WTC11 (cell line): ENCODE data around the gene PCNX3. TPM values are rescaled to one million over a fixed set of nuclear protein-coding genes. Genes with fewer than 3 reads are reported as not detected.

Experiments
- ATAC-seq: fragments of 200-7000 bp; cut with Tn5 transposase; 2 replicates; pipeline ENCODE4 v1.10.0; 2021; ENCODE audit warnings: mild to moderate bottlenecking, moderate library complexity
- CTCF ChIA-PET: fragments of 300-600 bp; sonication (Branson Sonifier 250); formaldehyde crosslinking; loops from one replicate; lab custom pipeline; 2021; ENCODE audit warnings: antibody characterized with exemption; lab: Charles Lee
- POLR2A ChIA-PET: fragments of 350-600 bp; sonication (Branson Sonifier 250); formaldehyde crosslinking; loops from one replicate; lab custom pipeline; 2021; ENCODE audit warnings: antibody characterized with exemption; lab: Charles Lee
- DNase-seq: peaks from one replicate; pipeline ENCODE4 v3.0.0; 2021; ENCODE audit warnings: low spot score
- H3K27ac Mint-ChIP-seq: 2 replicates; pipeline ENCODE4 v1.8.0; 2021; ENCODE audit warnings: mixed read lengths
- H3K27me3 Mint-ChIP-seq: 2 replicates; pipeline ENCODE4 v1.8.0; 2021; ENCODE audit warnings: low read depth, mild to moderate bottlenecking, moderate library complexity, mixed read lengths
- H3K36me3 Mint-ChIP-seq: 2 replicates; pipeline ENCODE4 v1.8.0; 2021; ENCODE audit warnings: mixed read lengths
- H3K4me1 Mint-ChIP-seq: 2 replicates; pipeline ENCODE4 v1.8.0; 2022; ENCODE audit warnings: mixed read lengths
- H3K4me3 Mint-ChIP-seq: 2 replicates; pipeline ENCODE4 v1.8.0; 2021; ENCODE audit warnings: mild to moderate bottlenecking, moderate library complexity, mixed read lengths
- H3K9me3 Mint-ChIP-seq: 2 replicates; pipeline ENCODE4 v1.8.0; 2021; ENCODE audit warnings: mixed read lengths
- ATF1 ChIP-seq: sonication (generic); formaldehyde crosslinking; IDR thresholded peaks from 2 replicates; pipeline ENCODE4 v1.8.1; 2023; ENCODE audit warnings: mild to moderate bottlenecking, moderate library complexity, missing genetic modification reagents
- ATF6 ChIP-seq: sonication (generic); formaldehyde crosslinking; IDR thresholded peaks from 2 replicates; pipeline ENCODE4 v1.8.1; 2023; ENCODE audit warnings: mild to moderate bottlenecking, missing genetic modification reagents
- CDX4 ChIP-seq: fragments of 250-450 bp; sonication (Bioruptor Pico); IDR thresholded peaks from 2 replicates; pipeline ENCODE4 v1.9.0; 2021; ENCODE audit warnings: moderate library complexity, mild to moderate bottlenecking, inconsistent platforms, borderline replicate concordance
- E2F4 ChIP-seq: sonication (generic); formaldehyde crosslinking; IDR thresholded peaks from 2 replicates; pipeline ENCODE4 v1.8.1; 2022; ENCODE audit warnings: low read depth, mild to moderate bottlenecking, moderate library complexity, missing genetic modification reagents, borderline replicate concordance
- EMX1 ChIP-seq: fragments of 250-450 bp; sonication (Bioruptor Pico); IDR thresholded peaks from 2 replicates; pipeline ENCODE4 v1.8.0; 2021; ENCODE audit warnings: mild to moderate bottlenecking
- ETV6 ChIP-seq: sonication (generic); formaldehyde crosslinking; IDR thresholded peaks from 2 replicates; pipeline ENCODE4 v1.8.1; 2022; ENCODE audit warnings: mild to moderate bottlenecking, missing genetic modification reagents
- FOXK1 ChIP-seq: sonication (generic); formaldehyde crosslinking; IDR thresholded peaks from 2 replicates; pipeline ENCODE4 v1.8.0; 2022; ENCODE audit warnings: mild to moderate bottlenecking, moderate library complexity, missing genetic modification reagents
- GRHL2 ChIP-seq: fragments of 250-450 bp; sonication (Bioruptor Pico); IDR thresholded peaks from 2 replicates; pipeline ENCODE4 v1.8.0; 2022; ENCODE audit warnings: mild to moderate bottlenecking, moderate library complexity; ENCODE audit not compliant: insufficient replicate concordance, severe bottlenecking
- IRF1 ChIP-seq: sonication (generic); formaldehyde crosslinking; IDR thresholded peaks from 2 replicates; pipeline ENCODE4 v1.8.0; 2023; ENCODE audit warnings: missing genetic modification reagents
- IRF2 ChIP-seq: sonication (generic); formaldehyde crosslinking; IDR thresholded peaks from 2 replicates; pipeline ENCODE4 v1.8.0; 2022; ENCODE audit warnings: low read depth, missing genetic modification reagents, borderline replicate concordance
- MAX ChIP-seq: sonication (generic); formaldehyde crosslinking; IDR thresholded peaks from 2 replicates; pipeline ENCODE4 v1.8.0; 2022; ENCODE audit warnings: mild to moderate bottlenecking, missing genetic modification reagents
- NFYB ChIP-seq: sonication (generic); formaldehyde crosslinking; conservative IDR thresholded peaks from 2 replicates; pipeline ENCODE4 v1.8.0; 2022; ENCODE audit warnings: low read depth, missing genetic modification reagents
- NR3C1 ChIP-seq: sonication (generic); formaldehyde crosslinking; conservative IDR thresholded peaks from 2 replicates; pipeline ENCODE4 v1.8.1; 2023; ENCODE audit warnings: low read depth, mild to moderate bottlenecking, missing genetic modification reagents
- PRRX2 ChIP-seq: fragments of 250-450 bp; sonication (Bioruptor Pico); IDR thresholded peaks from 2 replicates; pipeline ENCODE4 v1.8.0; 2021; ENCODE audit warnings: mild to moderate bottlenecking
- SOX15 ChIP-seq: fragments of 250-450 bp; sonication (Bioruptor Pico); IDR thresholded peaks from 2 replicates; pipeline ENCODE4 v1.9.0; 2021; ENCODE audit warnings: mild to moderate bottlenecking
- SP1 ChIP-seq: sonication (generic); formaldehyde crosslinking; conservative IDR thresholded peaks from 2 replicates; pipeline ENCODE4 v1.8.1; 2022; ENCODE audit warnings: missing genetic modification reagents
- TEAD1 ChIP-seq: sonication (generic); formaldehyde crosslinking; IDR thresholded peaks from 2 replicates; pipeline ENCODE4 v1.8.0; 2022; ENCODE audit warnings: mild to moderate bottlenecking, missing genetic modification reagents
- USF1 ChIP-seq: sonication (generic); formaldehyde crosslinking; IDR thresholded peaks from 2 replicates; pipeline ENCODE4 v1.8.0; 2022; ENCODE audit warnings: mild to moderate bottlenecking, missing genetic modification reagents
- USF2 ChIP-seq: sonication (generic); formaldehyde crosslinking; IDR thresholded peaks from 2 replicates; pipeline ENCODE4 v1.8.1; 2023; ENCODE audit warnings: mild to moderate bottlenecking, missing genetic modification reagents, moderate library complexity
- ZNF423 ChIP-seq: fragments of 250-450 bp; sonication (Bioruptor Pico); IDR thresholded peaks from 2 replicates; pipeline ENCODE4 v2.1.2; 2022; ENCODE audit warnings: mild to moderate bottlenecking, moderate library complexity
- total RNA-seq: library from RNA; stranded (reverse); gene quantifications from 3 replicates; pipeline ENCODE4 v1.2.3, GENCODE V29; 2021

PCNX3 gene
- total RNA-seq, 1 experiment from 2014 or later = 51.6 TPM

- DNase-seq (no peak), ATAC-seq (no peak)
- ChIA-PET CTCF (interaction anchor here (0.6 kb wide), 1 partner anchor 115 kb away, joined by 3 read pairs; no protein-coding TSS in a partner anchor), POLR2A (interaction anchor here (1.9 kb wide), 1 partner anchor 198 kb away, joined by 6 read pairs; the partner anchor contains the start of gene MUS81)
- Mint-ChIP-seq H3K27ac (no peak overlapping the region), H3K36me3 (peaks cover 40% of the 10 kb centered on the region), H3K27me3 (no peaks in the 10 kb centered on the region; the same call in 1 of the 2 replicates), H3K4me1 (peaks cover 4% of the 10 kb centered on the region), H3K4me3 (peak overlapping the region; percentile 81), H3K9me3 (no peaks in the 10 kb centered on the region)
- TF ChIP-seq ZNF423 = no peak
- TF ChIP-seq ETV6 (CRISPR knock-in tag) = no peak
Observed at GRCh38 chr11:65661599-65662246, 46.1 kb downstream of the PCNX3 start.

- ChIA-PET CTCF (interaction anchor here (0.6 to 2.6 kb wide), 16 partner anchors 9 to 935 kb away, joined by 3 to 16 read pairs (median 4); partner anchors contain the start of genes FIBP, KAT5, MUS81 and PCNX3), POLR2A (interaction anchor here (0.6 to 1.9 kb wide), 5 partner anchors 9 to 197 kb away, joined by 3 to 16 read pairs (median 5); partner anchors contain the start of genes MUS81, RNASEH2C and SIPA1)
- Mint-ChIP-seq H3K4me3 (peak overlapping the region; percentile 81), H3K27ac (peak overlapping the region; percentile 49; the same call in 1 of the 2 replicates), H3K36me3 (peaks cover 34% of the 10 kb centered on the region), H3K4me1 (peaks cover 4% of the 10 kb centered on the region), H3K27me3 (no peaks in the 10 kb centered on the region; the same call in 1 of the 2 replicates), H3K9me3 (no peaks in the 10 kb centered on the region)
- TF ChIP-seq CDX4 (no peak), NFYB (0 out of 2 replicates have a peak, but pooled peaks have one; percentile 12), E2F4 (CRISPR knock-in tag) (0 out of 2 replicates have a peak, but pooled peaks have one; percentile 24)
- no peak for ATAC-seq
- DNase-seq = no peak
Observed at GRCh38 chr11:65662247-65662798, 46.7 kb downstream of the PCNX3 start.

GRCh38 chr11:65662799-65663638, 47.4 kb downstream of the PCNX3 start, which contains the start of gene RELA:
TSS of gene RELA (minus strand) at chr11:65662916. CDS start at chr11:65662832, 84 bp downstream.
- CTCF ChIA-PET = interaction anchor here (0.6 to 2.6 kb wide), 25 partner anchors 10 to 936 kb away, joined by 3 to 16 read pairs (median 4); partner anchors contain the start of genes CCDC85B, FIBP, KAT5 and MUS81
- Mint-ChIP-seq H3K4me1 (peaks cover 4% of the 10 kb centered on the region), H3K9me3 (no peaks in the 10 kb centered on the region)
- no peak for TF ChIP-seq EMX1 (CRISPR knock-in tag)
- TF ChIP-seq GRHL2 = no peak
- TF ChIP-seq ATF1 (CRISPR knock-in tag) = no peak
- TF ChIP-seq USF2 (CRISPR knock-in tag) = peak; percentile 39; the same call in 1 of the 2 replicates
- no peak for TF ChIP-seq PRRX2 (CRISPR knock-in tag)
- peak; percentile 43; the same call in 1 of the 2 replicates for TF ChIP-seq MAX (CRISPR knock-in tag)
- no peak for TF ChIP-seq ATF6
- no peak for TF ChIP-seq ETV6 (CRISPR knock-in tag)
- peak; percentile 27; the same call in 1 of the 2 replicates for TF ChIP-seq USF1
- TF ChIP-seq FOXK1 = no peak; the same call in none of the 2 replicates
- peak; percentile 64 for TF ChIP-seq SP1 (CRISPR knock-in tag)
- TF ChIP-seq SOX15 (CRISPR knock-in tag) = no peak
- no peak for TF ChIP-seq IRF1 (CRISPR knock-in tag)
- no peak for TF ChIP-seq IRF2 (CRISPR knock-in tag)
- peak; percentile 70 for TF ChIP-seq TEAD1 (CRISPR knock-in tag)
- no peak for TF ChIP-seq NR3C1 (CRISPR knock-in tag)

More at GRCh38 chr11:65662799-65663638, 47.4 kb downstream of the PCNX3 start, which contains the start of gene RELA:
- H3K4me3 Mint-ChIP-seq = peak within 1 kb of the TSS; percentile 86
- DNase-seq (peak; percentile 93), ATAC-seq (peak; percentile 87)
- no peaks in the 10 kb centered on the region; the same call in 1 of the 2 replicates for H3K27me3 Mint-ChIP-seq
- H3K36me3 Mint-ChIP-seq = peaks cover 27% of the 10 kb centered on the region
- H3K27ac Mint-ChIP-seq = peak within 1 kb of the TSS; percentile 49
- POLR2A ChIA-PET = interaction anchor here (0.6 to 1.9 kb wide), 9 partner anchors 10 to 868 kb away, joined by 3 to 16 read pairs (median 5); partner anchors contain the start of genes MUS81, PCNX3, RNASEH2C and SIPA1
